LNCAP (cell line): Measurements from ENCODE around the gene METTL14.

ENCODE experiments used
- CTCF ChIP-seq: fragments of 450-650 bp; IDR thresholded peaks from 2 replicates; pipeline ENCODE4 v1.5.1; 2017; ENCODE audit warnings: mild to moderate bottlenecking

METTL14 gene

GRCh38 chr4:118684873-118685811, at the start of gene METTL14:
TSS of gene METTL14 (plus strand) at chr4:118685392. CDS start at chr4:118685535, 143 bp downstream.
- no peak for TF ChIP-seq CTCF

- TF ChIP-seq CTCF: peak; percentile 61
Observed at GRCh38 chr4:118664665-118665064, 20.5 kb upstream of the METTL14 start.

- no peak for TF ChIP-seq CTCF
Observed at GRCh38 chr4:118676128-118676527, 9.1 kb upstream of the METTL14 start.

GRCh38 chr4:118680808-118681207, 4.4 kb upstream of the METTL14 start:
- TF ChIP-seq CTCF: no peak

- peak; percentile 46; the same call in 1 of the 2 replicates for TF ChIP-seq CTCF
Observed at GRCh38 chr4:118682928-118683327, 2.3 kb upstream of the METTL14 start.

DNA sequence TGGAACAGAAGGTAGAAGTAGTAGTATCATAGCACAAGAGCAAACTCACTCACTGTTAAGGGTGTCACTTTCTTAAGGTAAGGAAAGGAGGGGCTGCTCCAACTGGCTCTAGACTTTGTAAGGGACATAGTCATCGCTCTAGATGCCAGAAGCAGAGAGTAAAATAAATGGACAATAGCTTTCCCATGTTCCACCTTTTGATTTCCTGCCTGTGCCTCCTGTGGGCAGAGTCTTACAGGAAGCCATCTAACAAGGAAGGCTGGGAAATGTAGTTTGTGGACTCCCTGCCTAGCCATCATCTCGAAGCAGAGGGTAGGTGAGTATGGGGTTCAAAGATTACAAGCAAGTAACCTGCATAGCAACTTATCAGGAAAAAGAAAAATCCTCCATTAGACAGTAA, 1.7 kb upstream of the METTL14 start:
- TF ChIP-seq CTCF: no peak

- TF ChIP-seq CTCF: no peak
Observed at GRCh38 chr4:118703118-118703517, 17.9 kb downstream of the METTL14 start.
